Omental fat pad (tissue), 4 donors: ENCODE data around the gene PATJ. TPM values are rescaled to one million over a fixed set of nuclear protein-coding genes. Genes with fewer than 3 reads are reported as not detected.

Source experiments
- ATAC-seq: fragments of 150-250 bp; one replicate; pipeline ENCODE4 v1.9.1; 2016; ENCODE audit warnings: mild to moderate bottlenecking, moderate library complexity; ENCODE audit not compliant: low FRiP score
- DNase-seq: peaks from one replicate; pipeline ENCODE4 v3.0.0-alpha.2; 2019; ENCODE audit warnings: low spot score
- CTCF ChIP-seq, 3 donors: fragments of 450-650 bp; IDR thresholded peaks; one replicate each; pipeline ENCODE4 v1.5.1; 2016 to 2017; ENCODE audit warnings: antibody characterized with exemption in 3 of 3, mild to moderate bottlenecking in 3 of 3, moderate library complexity in 2 of 3
- total RNA-seq, 4 donors: library from RNA; depleted of rRNA; stranded (reverse); fragments of >200 nt; gene quantifications; one replicate each; pipeline ENCODE4 v1.1.0, GENCODE V29; 2016

PATJ gene
- total RNA-seq, 4 donors from 2014 or later, result 12.1 to 31.4 (median 20.0) TPM

DNA sequence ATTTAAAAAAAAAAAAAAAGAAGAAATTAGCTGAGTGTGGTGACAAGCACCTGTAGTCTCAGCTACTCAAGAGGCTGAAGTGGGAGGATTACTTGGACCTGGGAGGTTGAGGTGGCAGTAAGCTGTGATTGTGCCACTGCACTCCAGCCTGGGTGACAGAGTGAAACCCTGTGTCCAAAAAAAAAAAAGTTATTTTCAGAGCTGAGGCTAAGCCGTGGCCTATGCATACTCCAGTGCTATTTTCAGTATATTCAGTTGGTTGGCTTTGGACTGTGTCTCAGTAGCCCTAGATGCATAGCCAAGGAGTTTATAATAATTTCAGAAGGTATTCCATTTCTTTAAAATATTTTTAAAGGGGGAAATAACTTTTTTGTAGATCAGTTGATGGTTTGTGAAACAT is 311.9 kb downstream of the PATJ start:
- ATAC-seq (no peak), DNase-seq (no peak)
- TF ChIP-seq CTCF (IDR thresholded peaks at IDR 0.05), result no peak

DNA sequence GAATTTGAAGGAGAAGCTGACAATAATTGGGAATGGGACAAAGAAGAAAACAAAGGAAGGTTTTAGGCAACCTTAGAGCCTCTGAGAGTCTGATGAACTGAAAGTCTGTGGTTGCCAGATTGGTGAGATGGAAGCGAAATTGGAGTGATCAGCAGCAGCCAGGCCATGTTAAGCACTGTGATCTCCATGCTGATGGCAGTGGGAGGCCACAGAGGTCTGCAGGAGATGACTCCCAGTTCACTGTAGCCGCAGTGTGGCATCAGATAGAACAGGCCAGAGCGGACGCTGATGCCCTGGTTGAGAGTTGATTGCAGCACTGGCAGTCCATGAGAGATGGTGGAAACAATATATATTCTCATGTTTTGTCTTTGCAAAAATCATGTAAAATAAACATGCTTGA is 314.9 kb downstream of the PATJ start:
- ATAC-seq (no peak), DNase-seq (no peak)
- TF ChIP-seq CTCF (IDR thresholded peaks at IDR 0.05), result no peak

- DNase-seq (no peak), ATAC-seq (no peak)
- TF ChIP-seq CTCF (IDR thresholded peaks at IDR 0.05), result no peak
Measured at GRCh38 chr1:62057641-62058290, 315.5 kb downstream of the PATJ start.

DNA sequence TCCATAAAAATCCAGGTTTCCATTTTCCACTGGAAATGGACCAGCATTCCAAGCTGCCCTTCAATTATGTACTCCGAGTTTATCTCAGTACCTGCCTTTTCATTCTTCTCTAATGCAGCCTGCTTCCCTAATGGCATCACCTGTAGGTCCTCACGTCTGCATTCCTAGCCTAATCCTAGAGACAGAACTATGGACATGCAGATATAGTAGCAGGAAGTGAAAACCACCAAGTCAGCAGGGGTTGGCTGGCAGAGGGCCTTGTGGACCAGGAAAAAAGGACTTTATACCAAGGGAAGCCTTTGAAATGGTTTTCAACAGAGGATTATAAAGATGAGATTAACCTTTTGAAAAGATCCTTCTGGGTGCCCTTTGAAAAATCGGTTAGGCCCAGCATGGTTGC is 316.7 kb downstream of the PATJ start:
- ATAC-seq, result no peak
- TF ChIP-seq CTCF (IDR thresholded peaks at IDR 0.05), result no peak
- no peak for DNase-seq

DNA sequence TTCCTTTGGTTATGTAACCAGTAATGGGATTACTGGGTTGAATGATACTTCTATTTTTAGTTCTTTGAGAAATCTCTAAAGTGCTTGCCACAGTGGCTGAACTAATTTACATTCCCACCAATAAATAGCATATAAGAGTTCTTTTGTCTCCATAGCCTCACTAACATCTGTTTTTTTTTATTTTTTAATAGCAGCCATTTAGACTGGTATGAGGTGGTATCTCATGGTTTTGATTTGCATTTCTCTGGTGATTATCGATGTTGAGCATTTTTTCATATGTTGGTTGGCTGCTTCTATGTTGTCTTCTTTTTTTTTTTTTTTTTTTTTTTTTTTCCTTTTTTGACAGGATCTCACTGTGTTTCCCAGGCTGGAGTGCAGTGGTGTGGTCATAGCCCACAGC is 319.8 kb downstream of the PATJ start:
- DNase-seq (no peak), ATAC-seq (no peak)
- TF ChIP-seq CTCF (IDR thresholded peaks at IDR 0.05), result no peak

- ATAC-seq (no peak), DNase-seq (no peak)
- TF ChIP-seq CTCF (IDR thresholded peaks at IDR 0.05), result no peak
Measured at GRCh38 chr1:62064829-62065407, 322.6 kb downstream of the PATJ start.

- TF ChIP-seq CTCF (IDR thresholded peaks at IDR 0.05), result no peak
- DNase-seq (no peak), ATAC-seq (no peak)
Measured at GRCh38 chr1:62066713-62067112, 324.4 kb downstream of the PATJ start.
